Stomach (tissue), 4 donors: ENCODE data around the gene ABCF2.

Experiments
- EP300 ChIP-seq: sonication (generic); formaldehyde crosslinking; IDR thresholded peaks from one replicate; pipeline ENCODE4 v1.6.1; 2017; ENCODE audit warnings: antibody characterized with exemption
- POLR2A ChIP-seq, 4 donors: fragments of 450-650 bp; IDR thresholded peaks; one replicate each; pipeline ENCODE4 v1.6.1; 2016; ENCODE audit warnings: antibody characterized with exemption in 4 of 4, control low read depth in 2 of 4, mild to moderate bottlenecking in 1 of 4, moderate library complexity in 1 of 4
- POLR2AphosphoS5 ChIP-seq, 3 donors: sonication (generic); formaldehyde crosslinking; IDR thresholded peaks; one replicate each; pipeline ENCODE4 v1.6.1; 2016; ENCODE audit warnings: antibody characterized with exemption in 3 of 3
- TF ChIP-seq, protein P1 (sequence below), 7 experiments: fragments of 450-650 bp in 4 of 7; fragments of 200-600 bp in 3 of 7; sonication (generic) in 3 of 7; IDR thresholded peaks; one replicate each; pipeline ENCODE4 v1.5.1; 2016 to 2019; ENCODE audit warnings: antibody characterized with exemption in 7 of 7, control low read depth in 2 of 7, mild to moderate bottlenecking in 1 of 7

- TF ChIP-seq, protein P1, sequence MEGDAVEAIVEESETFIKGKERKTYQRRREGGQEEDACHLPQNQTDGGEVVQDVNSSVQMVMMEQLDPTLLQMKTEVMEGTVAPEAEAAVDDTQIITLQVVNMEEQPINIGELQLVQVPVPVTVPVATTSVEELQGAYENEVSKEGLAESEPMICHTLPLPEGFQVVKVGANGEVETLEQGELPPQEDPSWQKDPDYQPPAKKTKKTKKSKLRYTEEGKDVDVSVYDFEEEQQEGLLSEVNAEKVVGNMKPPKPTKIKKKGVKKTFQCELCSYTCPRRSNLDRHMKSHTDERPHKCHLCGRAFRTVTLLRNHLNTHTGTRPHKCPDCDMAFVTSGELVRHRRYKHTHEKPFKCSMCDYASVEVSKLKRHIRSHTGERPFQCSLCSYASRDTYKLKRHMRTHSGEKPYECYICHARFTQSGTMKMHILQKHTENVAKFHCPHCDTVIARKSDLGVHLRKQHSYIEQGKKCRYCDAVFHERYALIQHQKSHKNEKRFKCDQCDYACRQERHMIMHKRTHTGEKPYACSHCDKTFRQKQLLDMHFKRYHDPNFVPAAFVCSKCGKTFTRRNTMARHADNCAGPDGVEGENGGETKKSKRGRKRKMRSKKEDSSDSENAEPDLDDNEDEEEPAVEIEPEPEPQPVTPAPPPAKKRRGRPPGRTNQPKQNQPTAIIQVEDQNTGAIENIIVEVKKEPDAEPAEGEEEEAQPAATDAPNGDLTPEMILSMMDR (IDR thresholded peaks at IDR 0.05), result no peak
- TF ChIP-seq POLR2AphosphoS5 (IDR thresholded peaks at IDR 0.05), result no peak
- TF ChIP-seq POLR2A (IDR thresholded peaks at IDR 0.05), result no peak
- TF ChIP-seq EP300, result no peak
Observed at GRCh38 chr7:151274396-151274795, 47.4 kb upstream of the ABCF2 start.
